Fibroblast of lung (primary cell): ENCODE measurements around the gene ARHGEF4.

Experiments used
- EZH2 ChIP-seq: IDR thresholded peaks from 2 replicates; pipeline ENCODE4 v1.5.1; 2012; ENCODE audit warnings: low read length, control low read depth, mild to moderate bottlenecking; ENCODE audit errors: missing control alignments
- TF ChIP-seq, protein P1 (sequence below), 2 donors: IDR thresholded peaks in 1 of 2; conservative IDR thresholded peaks in 1 of 2; 1 replicate in 1 of 2; 2 replicates in 1 of 2; pipeline ENCODE4 v1.5.1; 2011 to 2012; ENCODE audit warnings: low read length in 2 of 2, control low read depth in 1 of 2, inconsistent platforms in 1 of 2, low read depth in 1 of 2, mild to moderate bottlenecking in 1 of 2

DNA sequence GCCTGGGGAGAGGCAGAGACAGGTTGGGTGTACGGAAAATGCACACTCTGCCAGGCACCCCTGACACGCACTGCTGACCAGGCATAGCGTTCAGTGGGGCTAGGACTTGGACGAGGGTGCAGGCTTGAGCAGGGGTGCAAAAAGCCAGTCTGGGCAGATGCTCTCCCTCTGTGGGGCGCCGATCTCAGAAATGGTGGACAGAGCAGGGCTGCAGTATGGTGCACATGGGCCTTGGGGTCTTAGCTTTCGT, 1.0 kb upstream of the ARHGEF4 start:
- TF ChIP-seq, protein P1, sequence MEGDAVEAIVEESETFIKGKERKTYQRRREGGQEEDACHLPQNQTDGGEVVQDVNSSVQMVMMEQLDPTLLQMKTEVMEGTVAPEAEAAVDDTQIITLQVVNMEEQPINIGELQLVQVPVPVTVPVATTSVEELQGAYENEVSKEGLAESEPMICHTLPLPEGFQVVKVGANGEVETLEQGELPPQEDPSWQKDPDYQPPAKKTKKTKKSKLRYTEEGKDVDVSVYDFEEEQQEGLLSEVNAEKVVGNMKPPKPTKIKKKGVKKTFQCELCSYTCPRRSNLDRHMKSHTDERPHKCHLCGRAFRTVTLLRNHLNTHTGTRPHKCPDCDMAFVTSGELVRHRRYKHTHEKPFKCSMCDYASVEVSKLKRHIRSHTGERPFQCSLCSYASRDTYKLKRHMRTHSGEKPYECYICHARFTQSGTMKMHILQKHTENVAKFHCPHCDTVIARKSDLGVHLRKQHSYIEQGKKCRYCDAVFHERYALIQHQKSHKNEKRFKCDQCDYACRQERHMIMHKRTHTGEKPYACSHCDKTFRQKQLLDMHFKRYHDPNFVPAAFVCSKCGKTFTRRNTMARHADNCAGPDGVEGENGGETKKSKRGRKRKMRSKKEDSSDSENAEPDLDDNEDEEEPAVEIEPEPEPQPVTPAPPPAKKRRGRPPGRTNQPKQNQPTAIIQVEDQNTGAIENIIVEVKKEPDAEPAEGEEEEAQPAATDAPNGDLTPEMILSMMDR (conservative IDR thresholded peaks at IDR 0.05 in 1 of 2, IDR thresholded peaks at IDR 0.05 in 1 of 2; ENCODE audit: low read depth in 1 of 2, low read length in 2 of 2): no peak
- no peak for TF ChIP-seq EZH2
